ENCODE data around the gene KHDC4.
"Not testable (repeated sequence)": the region's sequence is repeated elsewhere in the genome, so short reads cannot be mapped to it uniquely, and the experiment has no call there.

The KHDC4 gene

DNA sequence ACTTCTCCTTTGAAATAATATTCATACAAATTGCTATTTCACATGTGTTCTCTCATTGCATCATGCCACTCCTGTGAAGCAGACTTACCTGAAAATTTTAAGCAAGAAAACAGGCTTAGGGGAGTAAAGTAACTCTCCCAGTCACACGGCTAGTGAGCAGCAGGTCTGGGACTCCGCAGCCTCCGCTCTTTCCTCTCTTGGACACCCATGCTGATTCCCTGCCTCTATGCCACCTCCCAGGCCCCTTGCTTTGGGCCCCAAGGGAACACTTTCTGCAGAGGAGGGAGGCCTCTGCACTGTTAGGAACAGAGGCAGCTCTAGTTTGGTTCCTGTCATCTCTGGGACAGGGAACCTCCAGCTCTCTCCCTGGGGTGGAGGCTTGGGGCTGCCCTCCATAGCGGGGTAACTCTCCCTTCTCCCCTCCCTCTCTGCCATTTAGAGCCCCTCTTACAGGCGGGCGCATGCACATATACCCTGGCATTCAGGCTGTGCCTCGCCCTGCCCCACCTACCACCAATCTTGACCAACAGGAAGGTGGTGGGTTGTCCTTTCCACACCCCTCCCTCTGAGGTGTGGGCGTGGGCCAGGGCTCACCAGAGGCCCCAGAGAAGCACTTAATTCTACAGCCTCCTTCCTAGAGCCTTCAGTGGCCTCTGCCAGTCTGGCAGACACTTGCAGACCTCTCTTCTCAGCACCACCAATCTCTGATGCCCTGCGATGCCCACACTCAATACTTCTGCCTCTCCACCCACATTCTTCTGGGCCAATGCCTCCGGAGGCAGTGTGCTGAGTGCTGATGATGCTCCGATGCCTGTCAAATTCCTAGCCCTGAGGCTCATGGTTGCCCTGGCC, 7.0 kb upstream of the KHDC4 start, which contains the start of gene RXFP4:
Gene RXFP4 (plus strand): TSS at position 646 of the 852 bp plus-strand sequence. CDS start 72 bp downstream, at position 718.
- DNase-seq (ENCODE audit: low read depth): no peak

DNA sequence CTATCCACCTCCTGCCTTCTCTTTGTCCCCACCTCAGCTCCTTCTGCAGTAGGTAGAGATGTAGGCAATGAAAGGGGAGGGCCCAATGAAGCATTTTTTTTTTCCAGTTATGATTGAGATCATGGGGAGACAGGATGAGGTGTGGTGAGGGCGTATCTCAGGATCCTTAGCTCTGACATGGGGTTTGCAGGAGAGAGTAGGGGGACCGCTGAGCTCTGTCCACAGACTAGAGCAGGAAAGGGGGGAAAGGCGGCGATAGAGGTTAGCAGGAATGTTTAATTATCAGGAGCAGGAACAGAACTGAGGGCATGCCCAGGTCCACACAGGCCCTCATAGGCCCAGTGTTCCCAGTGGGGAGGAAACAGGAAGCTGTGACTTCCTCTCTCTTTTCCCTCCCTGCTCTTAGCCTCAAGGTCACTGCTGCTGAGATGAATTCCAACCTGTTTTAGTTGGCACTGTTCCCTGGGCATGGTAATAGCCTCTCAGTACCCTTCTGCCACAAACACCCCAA, 6.3 kb upstream of the KHDC4 start:
- DNase-seq (ENCODE audit: low read depth): no peak

DNA sequence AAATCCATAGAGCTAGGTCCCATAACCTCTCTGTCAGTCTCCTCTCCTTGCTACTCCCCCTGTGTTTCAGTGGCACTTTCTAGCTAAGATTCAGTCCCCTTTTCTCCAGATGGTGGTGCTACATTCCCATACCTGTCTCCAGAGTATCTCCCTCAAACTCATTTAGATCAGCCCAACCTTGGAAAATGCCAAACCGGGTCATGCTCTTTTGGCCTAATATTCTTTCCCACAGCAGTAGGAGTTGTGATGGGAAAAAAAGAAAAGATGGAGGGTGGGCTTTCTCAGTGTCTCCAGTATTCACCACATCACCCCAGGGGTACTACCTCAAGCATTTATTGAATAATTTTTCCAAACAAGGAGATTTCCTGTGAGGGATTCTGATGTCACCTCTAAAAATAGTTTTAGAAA, 4.0 kb upstream of the KHDC4 start:
- DNase-seq (ENCODE audit: low read depth): no peak

DNA sequence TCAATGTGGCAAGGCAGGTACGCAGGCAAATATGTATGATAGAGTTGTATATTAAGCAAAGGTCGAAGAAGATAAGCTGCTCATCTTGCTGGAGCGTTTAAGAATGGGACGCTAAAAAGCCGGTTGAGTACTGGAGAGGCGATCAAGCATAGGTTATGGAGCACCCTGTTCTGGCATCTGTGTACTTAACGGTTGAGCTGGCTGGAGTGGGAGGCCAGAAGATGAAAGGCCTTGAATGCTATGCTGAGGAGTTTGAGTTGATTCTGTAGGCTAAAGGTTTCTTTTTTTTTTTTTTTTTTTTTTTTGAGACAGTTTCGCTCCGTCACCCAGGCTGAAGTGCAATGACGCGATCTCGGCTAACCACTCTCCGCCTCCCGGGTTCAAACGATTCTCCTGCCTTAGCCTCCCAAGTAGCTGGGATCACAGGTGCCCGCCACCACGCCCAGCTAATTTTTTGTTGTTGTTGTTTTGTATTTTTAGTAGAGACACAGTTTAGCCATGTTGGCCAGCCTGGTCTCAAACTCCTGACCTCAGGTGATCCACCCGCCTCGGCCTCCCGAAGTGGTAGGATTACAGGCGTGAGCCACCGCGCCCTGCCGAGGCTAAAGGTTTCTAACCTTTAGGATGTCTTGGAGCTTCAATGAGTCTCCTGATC, 850 bp upstream of the KHDC4 start:
- no peak for DNase-seq (ENCODE audit: low read depth)

DNA sequence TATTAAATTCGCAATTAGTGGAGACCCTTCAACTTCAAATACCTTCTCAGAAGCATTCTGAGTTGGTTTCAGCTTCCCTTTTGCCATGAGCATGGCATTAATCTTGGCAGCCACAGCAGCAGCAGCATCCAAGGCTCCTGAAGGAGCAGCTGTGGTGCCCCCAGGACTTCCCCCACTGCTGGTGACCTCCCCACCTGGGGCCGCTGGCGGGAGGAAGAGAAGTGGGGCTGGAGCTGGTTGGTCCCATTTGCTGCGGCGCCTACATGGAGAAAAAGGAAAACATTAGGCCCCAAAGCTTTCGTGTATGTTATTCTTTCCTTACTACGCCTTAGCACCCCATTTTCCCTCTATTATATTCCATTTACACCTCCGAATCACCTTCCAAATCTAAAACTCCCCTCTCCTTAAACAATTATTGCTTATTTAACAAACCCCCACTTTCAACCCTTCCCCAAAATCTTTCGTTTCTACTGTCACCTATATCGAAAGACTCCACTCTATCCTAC, 569 bp downstream of the KHDC4 start:
- DNase-seq (ENCODE audit: low read depth): no peak

DNA sequence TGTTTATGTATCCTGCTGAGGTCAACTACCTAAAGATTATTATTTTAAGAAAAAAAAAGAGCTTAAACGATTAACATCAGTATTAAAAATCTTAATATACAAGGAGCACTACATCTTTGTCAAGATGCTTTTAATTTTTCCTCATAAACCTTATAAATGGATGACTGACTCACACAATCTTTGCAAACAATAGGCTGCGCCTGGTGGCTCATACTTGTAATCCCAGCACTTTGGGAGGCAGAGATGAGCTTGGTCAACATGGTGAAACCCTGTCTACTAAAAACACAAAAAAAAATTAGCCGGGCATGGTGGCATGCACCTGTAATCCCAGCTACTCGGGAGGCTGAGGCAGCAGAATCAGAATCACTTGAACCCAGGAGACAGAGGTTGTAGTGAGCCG, 1.7 kb downstream of the KHDC4 start:
- no peak for DNase-seq (ENCODE audit: low read depth)

DNA sequence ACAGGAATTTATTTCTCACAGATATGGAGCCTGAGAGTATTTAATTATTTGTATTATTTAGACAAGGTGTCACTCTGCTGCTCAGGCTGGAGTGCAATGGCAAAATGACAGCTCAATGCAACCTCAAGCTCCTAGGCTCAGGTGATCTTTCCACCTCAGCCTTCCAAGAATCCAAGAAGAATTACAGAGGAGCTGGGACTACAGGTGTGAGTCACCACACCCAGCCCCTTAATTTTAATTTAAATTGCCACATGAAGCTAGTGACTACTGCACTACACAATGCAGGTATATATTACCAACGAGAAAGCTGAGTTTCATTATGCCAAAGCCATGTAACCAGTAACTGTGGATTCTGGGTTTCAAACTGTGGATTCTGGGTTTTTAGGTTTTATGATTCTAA, 2.1 kb downstream of the KHDC4 start:
- DNase-seq (ENCODE audit: low read depth): no peak

DNA sequence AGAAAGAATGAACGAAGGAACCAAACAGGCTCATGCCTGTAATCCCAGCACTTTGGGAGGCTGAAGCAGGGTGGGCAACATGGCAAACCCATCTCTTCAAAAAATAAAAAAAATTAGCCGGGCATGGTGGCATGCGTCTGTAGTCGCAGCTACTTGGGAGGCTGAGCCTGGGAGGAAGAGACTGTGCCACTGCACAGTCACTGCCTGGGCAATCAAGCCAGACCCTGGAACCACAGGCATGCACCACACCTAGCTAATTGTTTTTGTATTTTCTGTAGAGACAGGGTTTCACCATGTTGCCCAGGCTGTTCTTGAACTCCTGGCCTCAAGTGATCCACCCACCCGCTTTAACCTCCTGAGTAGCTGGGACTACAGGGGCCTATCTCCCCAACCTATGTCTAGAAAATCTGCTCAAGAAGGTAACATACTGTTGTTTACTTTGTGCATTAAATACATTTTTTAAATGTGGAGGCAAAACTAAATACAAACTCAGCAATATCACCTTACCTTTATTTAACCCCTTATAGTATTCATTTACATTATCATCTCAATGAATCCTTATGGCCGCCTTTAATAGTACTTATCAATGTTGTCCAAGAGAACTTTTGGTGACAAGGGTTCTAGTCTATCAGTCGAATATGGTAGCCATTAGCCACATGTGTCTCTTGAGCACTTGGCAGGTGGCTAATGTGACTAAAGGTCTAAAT, 2.7 kb downstream of the KHDC4 start:
- DNase-seq (ENCODE audit: low read depth): no peak

DNA sequence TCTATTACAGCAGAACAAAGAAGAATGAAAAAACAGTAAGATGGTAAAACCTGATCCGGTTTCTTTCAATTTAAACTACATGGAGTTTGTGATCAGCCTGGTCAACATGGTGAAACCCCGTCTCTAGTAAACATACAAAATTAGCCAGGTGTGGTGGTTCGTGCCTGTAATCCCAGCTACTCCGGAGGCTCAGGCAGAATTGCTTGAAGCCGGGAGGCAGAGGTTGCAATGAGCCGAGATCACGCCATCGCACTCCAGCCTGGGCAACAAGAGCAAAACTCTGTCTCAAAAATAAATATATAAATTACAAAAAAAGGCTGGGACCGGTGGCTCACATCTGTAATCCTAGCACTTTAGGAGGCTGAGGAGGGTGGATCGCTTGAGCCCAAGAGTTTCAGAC, 3.5 kb downstream of the KHDC4 start:
- DNase-seq (ENCODE audit: low read depth): not testable (repeated sequence)

DNA sequence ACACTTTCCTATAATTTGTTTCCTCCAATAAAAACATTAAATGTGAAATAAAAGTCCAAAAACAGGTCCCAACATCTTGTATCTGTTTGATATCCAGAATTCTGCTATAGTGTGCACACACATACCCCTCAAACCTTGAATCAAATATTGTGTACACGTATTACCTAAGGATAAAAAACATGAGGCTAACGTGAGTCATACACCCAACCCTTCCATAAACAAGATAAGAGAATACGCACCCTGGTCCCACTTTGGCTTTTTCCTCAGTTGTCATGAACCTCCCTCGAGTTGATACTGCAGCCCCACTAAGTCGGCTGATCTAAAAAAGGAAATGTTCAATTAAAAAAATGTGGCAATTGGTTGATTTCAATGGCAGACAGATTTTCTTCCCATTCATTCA, 5.2 kb downstream of the KHDC4 start:
- DNase-seq (ENCODE audit: low read depth): no peak

DNA sequence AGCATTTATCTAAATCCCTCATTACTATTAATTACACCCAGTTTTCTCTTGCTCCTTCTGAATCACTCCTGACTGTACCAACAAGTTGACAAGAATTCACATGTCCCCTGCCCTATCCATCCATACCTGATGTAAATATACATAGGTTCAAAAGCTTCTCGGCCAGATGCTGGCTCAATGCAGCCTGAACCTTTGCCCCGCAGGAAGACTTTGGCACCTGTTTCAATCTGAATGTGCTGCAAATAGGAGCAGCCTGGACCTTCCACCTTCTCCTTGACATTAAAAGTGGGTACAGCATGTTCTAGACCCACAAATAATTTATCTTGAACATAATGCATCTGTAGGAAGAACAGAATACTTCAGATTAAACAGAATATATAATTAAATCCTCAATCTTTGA, 8.7 kb downstream of the KHDC4 start:
- DNase-seq (ENCODE audit: low read depth): no peak

DNA sequence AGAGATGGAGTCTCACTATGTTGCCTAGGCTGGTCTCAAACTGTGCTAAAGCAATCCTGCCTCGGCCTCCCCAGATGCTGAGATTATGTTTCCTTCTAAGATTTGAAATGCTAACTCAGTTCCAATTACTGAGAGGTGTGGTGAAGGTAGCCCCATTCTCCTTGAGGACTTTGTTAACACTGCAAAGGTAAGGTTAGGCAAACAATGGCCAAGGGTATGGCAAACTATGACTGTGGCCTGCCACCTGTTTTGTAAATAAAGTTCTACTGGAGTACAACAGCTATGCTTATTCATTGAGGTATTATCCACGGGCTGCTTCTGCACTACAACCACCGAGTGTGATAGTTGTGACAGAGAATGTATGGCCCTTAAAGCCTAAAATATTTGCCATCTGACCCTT, 13.5 kb downstream of the KHDC4 start:
- no peak for DNase-seq (ENCODE audit: low read depth)

DNA sequence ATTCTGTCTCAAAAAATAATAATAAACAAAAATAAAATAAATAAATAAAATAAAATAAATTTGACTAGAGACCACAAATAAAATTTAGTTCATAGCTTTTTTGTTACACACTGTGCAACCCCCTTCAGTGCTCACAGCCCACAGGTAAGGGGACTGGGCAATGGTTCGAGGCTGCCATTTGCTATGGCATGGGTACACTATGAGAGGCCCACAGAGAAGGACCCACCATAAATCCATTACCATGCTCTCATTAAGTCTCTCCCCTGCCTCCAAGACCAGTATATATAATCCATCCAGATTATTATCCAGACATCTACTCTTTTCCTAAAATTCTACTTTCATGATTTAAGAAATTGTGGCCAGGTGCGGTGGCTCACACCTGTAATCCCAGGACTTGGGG, 14.4 kb downstream of the KHDC4 start:
- DNase-seq (ENCODE audit: low read depth): no peak

DNA sequence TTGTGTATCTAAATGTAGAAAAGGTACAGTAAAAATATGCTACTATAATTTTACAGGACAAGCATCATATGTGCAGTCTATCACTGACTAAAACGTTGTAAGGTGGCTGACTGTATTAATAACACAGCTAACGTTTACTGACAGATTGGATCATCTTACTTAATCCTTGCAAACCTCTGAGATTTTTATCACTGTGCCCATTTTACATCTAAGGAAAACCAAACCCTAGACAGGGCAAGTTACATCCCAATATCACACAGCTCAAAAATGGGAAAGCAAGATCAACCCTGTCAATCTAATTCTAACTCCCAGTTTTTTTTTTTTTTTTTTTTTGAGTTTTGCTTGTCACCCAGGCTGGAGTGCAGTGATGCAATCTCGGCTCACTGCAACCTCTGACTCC, 15.6 kb downstream of the KHDC4 start:
- no peak for DNase-seq (ENCODE audit: low read depth)

DNA sequence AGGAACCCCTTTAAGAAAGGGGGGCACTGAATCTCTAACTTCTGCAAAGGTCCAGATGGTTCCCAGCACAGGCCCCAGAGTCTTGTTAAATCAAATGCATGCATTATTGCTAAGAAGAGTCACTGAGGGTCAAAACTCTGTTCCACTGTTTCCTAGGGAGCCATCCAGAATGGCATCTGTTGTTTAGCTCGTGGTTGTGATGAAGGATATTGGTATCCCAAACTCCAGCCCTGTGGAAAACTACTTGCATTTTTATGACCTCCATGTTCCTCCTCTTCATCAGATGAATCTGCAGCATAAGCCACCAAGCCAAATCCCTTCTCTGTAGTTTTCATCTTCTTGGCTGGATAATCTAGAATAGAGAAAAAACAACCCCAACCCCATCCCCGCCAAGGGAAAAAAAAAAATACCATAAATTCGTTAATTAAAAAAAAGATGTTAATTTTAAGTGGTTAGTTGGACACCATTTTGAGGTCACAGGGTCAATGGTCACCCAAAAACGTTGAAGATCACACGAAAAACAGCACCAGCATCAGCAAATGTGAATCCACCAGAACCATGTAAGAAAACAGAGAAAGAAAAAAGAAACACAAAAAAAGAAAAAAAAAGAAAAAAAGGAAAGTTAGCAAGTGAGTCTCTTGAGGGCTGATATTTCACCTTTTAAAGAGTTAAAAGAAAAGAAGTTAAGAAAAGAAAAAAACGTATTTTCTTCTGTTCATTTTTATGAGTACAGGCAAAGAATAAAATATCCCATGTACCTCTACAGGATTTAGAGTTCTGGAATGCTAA, 20.1 kb downstream of the KHDC4 start:
- DNase-seq (ENCODE audit: low read depth): no peak

DNA sequence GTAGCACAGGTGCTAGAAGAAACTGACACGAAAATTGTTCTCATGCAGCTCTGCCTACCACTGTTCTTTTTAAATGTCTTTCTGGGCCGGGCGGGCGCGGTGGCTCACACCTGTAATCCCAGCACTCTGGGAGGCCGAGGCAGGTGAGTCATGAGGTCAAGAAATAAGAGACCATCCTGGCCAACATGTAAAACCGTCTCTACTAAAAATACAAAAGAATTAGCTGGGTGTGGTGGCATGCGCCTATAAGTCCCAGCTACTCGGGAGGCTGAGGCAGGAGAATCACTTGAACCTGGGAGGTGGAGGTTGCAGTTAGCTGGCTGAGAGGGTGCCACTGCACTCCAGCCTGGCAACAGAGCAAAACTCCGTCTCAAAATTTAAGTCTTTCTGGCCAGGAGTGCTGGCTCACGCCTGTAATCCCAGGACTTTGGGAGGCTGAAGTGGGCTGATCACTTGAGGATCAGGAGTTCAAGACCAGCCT, 22.1 kb downstream of the KHDC4 start:
- no peak for DNase-seq (ENCODE audit: low read depth)

DNA sequence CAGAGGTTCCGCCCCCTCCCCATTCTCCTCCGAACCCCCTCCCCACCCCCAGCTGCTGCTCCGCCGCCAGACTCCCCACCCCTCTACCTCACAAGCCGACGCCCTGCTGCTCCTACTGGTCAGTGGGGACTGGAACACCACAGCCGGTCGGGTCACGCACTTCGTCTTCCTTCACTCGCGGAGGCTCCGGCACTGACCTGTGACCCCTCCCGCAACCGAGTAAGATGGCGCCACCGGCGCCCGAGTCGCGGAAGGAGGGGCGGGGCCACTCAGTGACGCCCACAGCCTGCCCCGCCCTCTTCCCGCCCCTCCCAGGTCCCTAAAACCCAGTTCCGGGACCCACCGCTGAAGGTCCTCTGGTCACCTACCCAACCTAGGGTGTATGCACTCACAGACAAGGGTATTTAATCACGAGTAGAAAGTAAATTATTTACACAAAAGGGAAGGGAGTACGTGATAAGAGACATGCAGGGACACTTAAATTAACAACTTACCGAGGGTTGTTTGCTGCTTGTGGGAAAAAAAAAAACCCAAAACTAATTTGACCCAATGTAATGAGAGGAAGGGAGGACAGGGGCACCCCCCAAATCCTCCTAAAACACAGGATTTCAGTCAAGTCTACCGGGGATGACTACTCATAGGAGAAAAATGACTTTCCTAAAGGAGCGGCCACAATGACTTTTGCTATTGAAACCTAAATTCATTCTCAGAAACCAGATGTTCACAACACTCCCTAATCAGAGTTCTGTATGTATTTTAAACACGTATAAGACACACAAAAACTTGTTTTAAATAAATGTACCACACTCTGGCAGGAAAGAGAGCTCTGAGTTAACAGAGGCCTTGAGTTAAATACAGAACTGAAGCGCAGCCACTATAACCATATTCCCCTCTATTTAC, 22.8 kb downstream of the KHDC4 start, which contains the start of gene RIT1:
Gene RIT1 (minus strand): TSS at position 194 of the 900 bp plus-strand sequence. CDS start 588 bp downstream, outside the sequence.
- DNase-seq (ENCODE audit: low read depth): peak; percentile 78

DNA sequence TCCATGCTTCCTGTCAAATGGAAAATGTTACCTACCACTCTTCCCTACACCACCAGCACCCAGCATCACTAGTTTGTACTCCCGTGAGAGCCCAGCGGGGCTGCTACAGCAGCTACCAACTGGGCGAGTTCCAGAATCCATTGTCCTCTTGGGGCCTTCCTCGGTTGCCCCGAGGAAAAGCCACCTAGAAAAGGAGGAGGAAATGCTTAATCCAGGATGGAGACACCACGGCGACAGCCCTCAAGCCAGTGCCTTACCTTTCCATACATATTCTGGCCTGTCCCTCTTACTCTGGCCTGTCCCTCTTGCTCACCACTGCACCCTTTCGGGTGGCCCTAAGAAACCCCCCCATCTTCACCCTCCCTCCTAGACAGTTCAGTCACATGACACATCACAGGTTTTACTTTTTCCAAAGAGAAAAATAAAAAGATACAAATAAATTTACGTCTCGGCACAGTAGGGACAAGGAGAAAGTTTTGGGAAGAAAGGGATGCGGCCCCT, 23.5 kb downstream of the KHDC4 start:
- DNase-seq (ENCODE audit: low read depth): no peak

DNA sequence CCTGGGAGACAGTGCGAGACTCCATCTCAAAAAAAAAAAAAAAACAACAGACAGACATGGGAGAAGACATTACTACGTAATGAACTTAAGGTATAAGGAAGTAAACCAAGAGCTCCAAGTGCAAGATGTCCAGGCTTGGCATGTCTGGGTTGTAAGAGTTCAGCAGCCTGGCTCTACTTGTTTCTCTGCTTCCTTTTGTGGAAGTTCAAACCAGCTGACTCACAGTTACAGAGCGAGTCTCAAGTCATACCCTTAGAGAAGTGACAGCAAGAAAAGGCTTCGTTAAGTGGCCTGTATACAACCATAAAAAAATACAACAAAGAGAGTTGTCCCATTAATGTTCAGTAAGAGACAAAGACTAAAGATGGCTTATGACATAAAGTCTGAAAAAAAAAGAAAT, 24.3 kb downstream of the KHDC4 start:
- no peak for DNase-seq (ENCODE audit: low read depth)

DNA sequence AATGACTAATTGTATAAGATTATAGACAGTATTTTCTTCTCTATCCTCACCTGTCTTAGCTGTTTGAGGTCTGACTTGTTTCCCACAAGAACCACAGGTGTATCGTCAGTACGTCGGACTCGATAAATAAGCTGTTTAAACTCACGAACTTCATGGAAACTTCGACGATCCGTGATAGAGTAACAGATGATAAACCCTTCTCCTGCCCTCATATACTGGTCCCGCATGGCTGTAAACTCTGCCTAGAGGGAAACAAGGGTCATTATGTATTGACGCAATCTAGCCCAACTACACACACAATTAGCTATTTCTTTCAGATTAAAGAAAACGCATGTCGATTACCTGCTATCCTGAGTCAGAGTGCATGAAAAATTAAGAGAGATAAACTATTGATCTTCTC, 30.0 kb downstream of the KHDC4 start:
- DNase-seq (ENCODE audit: low read depth): no peak

Measured in activated T-helper 9 cell treated with anti-CD3 and anti-CD28 coated beads, Interleukin-2, amount 50 U/mL, for 16 hours (primary cell).